T47D (cell line): ENCODE measurements around the gene SFTPA1.
"Not testable (repeated sequence)": the region's sequence is repeated elsewhere in the genome, so short reads cannot be mapped to it uniquely, and the experiment has no call there.

Experiments used
- DNase-seq, 2 experiments: peaks; one replicate each; pipeline versions ENCODE4 v3.0.0 to v3.0.0-alpha.2; 2011 to 2012; ENCODE audit warnings: low read depth in 1 of 2, low spot score in 1 of 2
- JUND ChIP-seq: IDR thresholded peaks from 2 replicates; pipeline ENCODE4 v1.6.1; 2012; ENCODE audit warnings: low read depth
- in situ Hi-C: cut with HindIII; loops from 2 replicates; pipeline ENCODE4 v1.10.0; 2016; ENCODE audit warnings: low sequenced_read_pairs, low pct_unique_long_range_greater_than_20kb

Gene SFTPA1

DNA sequence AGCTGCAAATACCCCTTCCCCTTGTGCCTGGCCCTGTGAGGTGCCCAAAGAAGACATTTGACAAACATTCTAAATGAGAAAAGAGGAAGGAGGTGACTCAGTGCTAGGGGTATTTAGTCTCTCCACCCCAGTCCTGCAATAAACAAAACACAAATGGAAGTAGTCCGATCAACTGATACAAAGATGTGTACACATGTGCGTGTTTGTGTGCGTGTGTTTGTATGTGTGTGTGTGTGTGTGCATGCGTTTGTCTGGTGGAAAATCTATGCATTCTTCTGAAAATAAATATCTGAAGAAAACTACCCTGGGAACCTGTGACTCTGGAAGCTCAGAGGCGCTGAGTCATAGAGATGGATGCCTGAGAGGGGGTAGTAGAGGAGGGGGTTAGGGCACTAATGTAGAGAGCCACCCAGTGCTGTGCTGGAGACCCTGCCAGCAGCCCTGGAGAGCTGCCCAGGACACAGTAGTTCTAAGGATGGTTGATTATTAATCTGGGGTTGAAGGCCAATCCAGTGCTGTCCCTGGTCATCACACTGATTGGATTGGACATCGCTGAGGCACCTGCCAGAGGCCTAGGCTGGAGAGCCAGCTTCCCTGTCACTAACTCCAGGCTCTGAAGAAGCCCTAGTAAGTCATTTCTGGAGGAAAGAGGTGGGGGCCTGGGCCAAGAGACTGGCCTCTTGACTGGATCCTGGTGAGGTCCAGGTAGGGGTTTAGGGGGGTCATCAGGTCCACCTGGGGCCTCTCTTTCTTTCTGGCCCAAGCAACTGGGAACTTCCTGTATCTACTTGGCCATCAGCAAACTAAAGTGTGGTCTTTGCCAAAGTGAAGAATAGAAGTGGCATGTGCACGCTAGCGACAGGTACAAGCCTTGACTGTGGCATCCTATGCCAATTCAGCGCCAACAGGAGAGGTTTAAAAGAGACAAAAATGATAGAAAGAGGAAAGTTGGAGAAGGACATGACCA, 18.5 kb downstream of the SFTPA1 start:
- in situ Hi-C loops = no loop called here
- no peak for TF ChIP-seq JUND
- no peak for DNase-seq

DNA sequence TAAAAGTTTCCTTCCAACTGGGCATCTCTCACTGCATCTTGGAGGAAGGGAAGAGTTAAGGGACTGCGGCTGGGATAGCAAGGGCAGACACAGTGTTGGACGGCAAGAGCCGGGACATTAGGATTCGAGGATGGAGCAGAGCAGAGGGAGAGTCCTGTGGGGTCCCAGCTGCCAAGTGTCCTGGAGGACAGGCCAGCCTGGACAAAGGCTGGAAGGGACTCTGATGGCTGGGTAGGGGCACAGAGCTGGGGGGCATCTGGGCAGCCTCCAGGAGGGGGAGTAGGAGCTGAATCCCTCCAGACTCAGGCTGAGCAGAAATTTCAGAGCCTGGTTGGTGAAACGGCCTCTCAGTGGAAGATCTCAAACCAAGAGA, 19.2 kb downstream of the SFTPA1 start:
- no peak for TF ChIP-seq JUND
- no peak for DNase-seq
- in situ Hi-C loops = no loop called here

DNA sequence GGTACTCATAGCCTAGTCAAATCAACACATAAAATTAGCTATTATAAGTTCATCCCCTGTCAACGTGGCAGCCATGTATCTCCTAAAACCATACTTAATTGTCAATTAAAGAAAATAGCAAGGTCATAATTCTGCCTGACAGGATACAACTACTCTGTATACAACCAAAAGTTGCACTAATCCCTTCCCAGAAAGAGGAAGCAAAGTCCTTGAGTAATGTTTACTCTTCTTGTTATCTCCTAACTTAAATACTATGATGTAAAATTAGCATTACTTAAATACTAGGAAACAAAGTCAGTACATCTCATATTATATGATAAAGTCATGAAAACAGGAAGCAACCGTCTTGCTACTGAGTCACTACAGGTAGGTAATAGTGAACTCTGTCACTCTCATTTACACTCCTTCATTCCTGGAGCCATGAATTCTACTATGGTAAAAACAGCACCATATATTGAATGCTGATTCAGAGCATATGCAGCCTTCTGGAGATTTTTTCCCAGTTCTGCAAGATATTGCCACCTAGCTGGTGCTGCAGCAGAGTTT, 26.0 kb downstream of the SFTPA1 start:
- DNase-seq, in situ Hi-C loops: not testable (repeated sequence)

DNA sequence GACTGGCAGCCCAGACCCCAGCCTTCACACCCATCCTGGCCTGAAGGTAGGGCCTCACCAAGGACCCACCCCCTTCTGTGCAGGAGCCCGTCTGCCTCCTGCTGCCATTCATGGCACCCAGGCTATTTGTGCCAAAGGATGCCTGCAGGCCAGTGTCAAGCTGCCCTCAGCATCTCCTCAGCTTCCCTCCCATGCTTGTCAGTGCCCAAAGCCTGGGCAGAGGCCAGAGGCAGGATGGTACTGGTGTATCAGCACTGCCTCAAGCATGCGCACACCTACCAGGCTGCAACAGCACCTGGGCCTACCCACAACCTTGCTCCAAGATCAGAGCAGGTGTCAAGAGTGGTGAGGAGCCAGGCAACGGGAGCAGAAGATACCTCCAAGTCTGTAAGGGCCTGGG, 27.6 kb downstream of the SFTPA1 start:
- no peak for DNase-seq
- in situ Hi-C loops = no loop called here
- TF ChIP-seq JUND = no peak

DNA sequence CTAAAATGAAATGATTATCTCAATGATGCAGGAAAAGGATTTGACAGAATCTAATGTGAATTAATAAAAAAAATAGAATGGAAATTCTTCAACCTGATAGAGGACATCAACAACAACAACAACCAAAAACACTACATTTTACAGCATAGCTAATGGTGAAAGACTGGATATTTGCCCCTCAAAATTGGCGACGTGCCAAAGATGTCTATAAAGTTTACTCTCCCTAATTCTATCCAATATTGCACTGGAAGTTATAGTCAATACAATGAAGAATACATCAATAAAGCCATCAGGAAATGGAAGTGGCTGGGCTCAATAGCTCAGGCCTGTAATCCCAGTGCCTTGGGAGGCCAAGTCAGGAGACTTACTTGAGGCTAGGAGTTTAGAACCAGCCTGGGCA, 42.0 kb downstream of the SFTPA1 start:
- in situ Hi-C loops, DNase-seq: not testable (repeated sequence)

DNA sequence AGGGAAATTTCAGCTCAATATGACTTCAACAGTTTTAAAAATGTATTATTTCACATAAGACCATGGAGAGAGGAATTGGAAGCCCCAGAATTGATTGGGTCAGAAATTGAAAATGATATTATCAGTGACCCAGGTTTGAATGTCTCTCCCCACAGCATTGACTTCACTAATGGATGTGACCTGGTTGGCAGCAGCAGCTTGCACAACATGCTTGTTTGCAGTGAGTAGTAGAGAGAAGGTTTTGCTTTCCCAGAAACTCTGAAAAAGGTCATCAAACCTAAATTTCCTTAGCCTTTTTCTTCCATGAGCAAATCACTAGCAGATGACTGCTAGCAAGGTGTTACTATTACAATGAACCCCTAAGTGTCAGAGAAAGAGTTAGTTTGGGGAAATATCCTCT, 52.5 kb downstream of the SFTPA1 start:
- in situ Hi-C loops = not testable (repeated sequence)

DNA sequence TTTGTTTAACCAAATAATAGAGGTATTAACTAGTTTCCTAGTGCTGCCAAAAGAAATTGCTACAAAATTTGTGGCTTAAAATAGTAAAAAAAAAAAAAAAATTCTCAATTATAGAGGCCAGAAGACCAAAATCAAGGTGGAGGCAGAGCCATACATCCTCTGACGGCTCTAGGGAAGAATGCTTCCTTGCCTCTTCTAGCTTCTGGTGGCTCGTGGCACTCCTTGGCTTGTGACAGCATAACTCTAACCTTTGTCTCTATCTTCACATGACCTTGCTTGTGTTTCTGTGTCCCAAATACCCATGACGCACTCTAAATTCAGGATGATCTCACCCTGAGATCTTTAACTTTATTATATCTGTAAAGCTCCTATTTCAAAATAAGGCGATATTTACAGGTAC, 53.9 kb downstream of the SFTPA1 start:
- in situ Hi-C loops, DNase-seq: not testable (repeated sequence)

More for the DNA sequence above, 52.5 kb downstream of the SFTPA1 start:
- not testable (repeated sequence) for DNase-seq
